ENCODE results near the gene ASS1. TPM values are rescaled to one million over a fixed set of nuclear protein-coding genes. Genes with fewer than 3 reads are reported as not detected.

The ASS1 gene
- 71.3 TPM for total RNA-seq
- long read RNA-seq, transcript ASS1-201 (15 exons, 1,564 nt) = major isoform, 87 of 112 reads
- long read RNA-seq, partial matches to known transcripts = 8 of 112 reads
- long read RNA-seq, other reads (novel, unspliced or antisense) = 14 of 112 reads

DNA sequence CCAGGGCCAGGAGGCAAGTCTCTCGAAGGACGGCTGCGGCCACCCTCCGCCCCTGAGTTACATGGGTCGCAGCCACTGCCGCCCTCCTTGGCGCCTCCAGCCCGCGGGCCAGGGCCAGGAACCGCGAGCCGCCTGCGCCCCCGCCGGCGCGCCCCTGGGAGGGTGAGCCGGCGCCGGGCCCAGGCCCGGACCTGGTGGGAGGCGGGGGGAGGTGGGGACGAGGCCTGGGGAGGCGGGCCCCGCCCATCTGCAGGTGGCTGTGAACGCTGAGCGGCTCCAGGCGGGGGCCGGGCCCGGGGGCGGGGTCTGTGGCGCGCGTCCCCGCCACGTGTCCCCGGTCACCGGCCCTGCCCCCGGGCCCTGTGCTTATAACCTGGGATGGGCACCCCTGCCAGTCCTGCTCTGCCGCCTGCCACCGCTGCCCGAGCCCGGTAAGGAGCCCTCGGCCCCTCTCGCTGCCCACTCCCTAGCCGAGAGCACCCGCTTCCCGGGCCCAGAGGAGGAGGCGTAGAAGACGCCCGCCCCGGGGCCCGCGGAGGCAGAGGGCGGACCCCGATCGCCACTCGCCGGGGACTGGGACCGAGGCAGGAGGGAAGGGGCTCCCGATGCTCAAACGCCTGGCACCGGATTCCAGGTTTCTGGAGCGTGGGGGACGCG is at the start of gene ASS1:
TSS of gene ASS1 (plus strand) at position 397 of the 657 bp plus-strand sequence. CDS start 7,268 bp downstream, outside the sequence.
- intact Hi-C loops (cut with micrococcal nuclease) = no loop called here
- Histone ChIP-seq H3K9me3 (replicated peaks) (peaks cover 21% of the 10 kb centered on the region), H3K27me3 (ENCODE audit: low read depth) (no peaks in the 10 kb centered on the region), H3K4me3 (peak within 1 kb of the TSS; percentile 81), H3K36me3 (no peaks in the 10 kb centered on the region), H3K4me1 (peaks cover 59% of the 10 kb centered on the region), H3K27ac (replicated peaks) (peak within 1 kb of the TSS; percentile 89)
- peak; percentile 79 for DNase-seq
- TF ChIP-seq, protein P1, sequence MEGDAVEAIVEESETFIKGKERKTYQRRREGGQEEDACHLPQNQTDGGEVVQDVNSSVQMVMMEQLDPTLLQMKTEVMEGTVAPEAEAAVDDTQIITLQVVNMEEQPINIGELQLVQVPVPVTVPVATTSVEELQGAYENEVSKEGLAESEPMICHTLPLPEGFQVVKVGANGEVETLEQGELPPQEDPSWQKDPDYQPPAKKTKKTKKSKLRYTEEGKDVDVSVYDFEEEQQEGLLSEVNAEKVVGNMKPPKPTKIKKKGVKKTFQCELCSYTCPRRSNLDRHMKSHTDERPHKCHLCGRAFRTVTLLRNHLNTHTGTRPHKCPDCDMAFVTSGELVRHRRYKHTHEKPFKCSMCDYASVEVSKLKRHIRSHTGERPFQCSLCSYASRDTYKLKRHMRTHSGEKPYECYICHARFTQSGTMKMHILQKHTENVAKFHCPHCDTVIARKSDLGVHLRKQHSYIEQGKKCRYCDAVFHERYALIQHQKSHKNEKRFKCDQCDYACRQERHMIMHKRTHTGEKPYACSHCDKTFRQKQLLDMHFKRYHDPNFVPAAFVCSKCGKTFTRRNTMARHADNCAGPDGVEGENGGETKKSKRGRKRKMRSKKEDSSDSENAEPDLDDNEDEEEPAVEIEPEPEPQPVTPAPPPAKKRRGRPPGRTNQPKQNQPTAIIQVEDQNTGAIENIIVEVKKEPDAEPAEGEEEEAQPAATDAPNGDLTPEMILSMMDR (IDR thresholded peaks at IDR 0.05; ENCODE audit: borderline replicate concordance) = no peak

DNA sequence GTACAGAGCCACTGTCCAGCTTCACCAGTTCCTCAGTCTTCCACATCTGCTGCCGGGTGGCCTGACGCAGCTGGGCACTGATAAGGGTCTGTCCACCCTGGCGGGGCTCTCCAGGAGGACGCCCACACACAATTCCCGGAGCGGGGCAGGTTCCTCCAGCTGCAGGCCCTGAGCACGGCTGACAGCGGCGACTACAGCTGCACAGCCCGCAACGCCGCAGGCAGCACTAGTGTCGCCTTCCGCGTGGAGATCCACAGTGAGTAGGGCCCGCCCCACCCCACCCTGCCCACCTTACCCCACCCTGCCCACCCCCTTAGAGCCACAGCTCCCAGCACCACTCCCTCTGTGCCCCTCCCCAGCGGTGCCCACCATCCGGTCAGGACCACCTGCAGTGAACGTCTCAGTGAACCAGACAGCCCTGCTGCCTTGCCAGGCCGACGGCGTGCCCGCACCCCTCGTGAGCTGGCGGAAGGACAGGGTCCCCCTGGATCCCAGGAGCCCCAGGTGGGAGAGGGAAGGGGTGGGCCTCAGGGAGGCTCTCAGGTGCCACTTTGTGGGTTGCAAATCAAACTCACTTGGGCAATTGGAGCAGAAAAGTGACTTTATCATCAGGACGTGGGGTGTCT is 48.8 kb upstream of the ASS1 start:
- H3K36me3 ChIP-seq = no peaks in the 10 kb centered on the region
- TF ChIP-seq, protein P1 (IDR thresholded peaks at IDR 0.05; ENCODE audit: borderline replicate concordance) = no peak
- no peaks in the 10 kb centered on the region for H3K9me3 ChIP-seq (replicated peaks)
- H3K4me3 ChIP-seq = no peak overlapping the region
- H3K4me1 ChIP-seq = no peaks in the 10 kb centered on the region
- peaks cover 4% of the 10 kb centered on the region for H3K27me3 ChIP-seq (ENCODE audit: low read depth)
- no peak for DNase-seq
- no peak overlapping the region for H3K27ac ChIP-seq (replicated peaks)
- intact Hi-C loops (cut with micrococcal nuclease) = no loop called here

DNA sequence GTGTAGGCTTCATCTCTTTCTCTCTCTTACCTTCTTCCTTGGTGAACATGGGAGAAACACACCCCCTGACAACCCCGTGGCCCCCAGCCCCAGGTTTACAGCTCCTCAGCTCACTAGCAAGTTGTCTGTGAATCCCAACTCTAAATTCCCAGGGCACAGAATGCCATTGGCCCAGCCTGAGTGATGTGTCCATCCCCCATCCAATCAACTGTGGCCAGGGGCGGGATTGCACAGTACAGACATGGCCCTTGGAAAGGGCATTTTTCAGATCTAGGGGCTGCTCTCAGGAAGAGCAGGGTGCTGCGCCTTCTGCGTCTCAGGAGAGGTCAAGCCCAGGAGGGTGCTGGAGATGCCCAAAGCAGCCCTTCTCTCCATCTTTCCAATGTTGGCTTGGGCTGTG is 48.2 kb upstream of the ASS1 start:
- no peak for DNase-seq
- H3K36me3 ChIP-seq = no peaks in the 10 kb centered on the region
- H3K27ac ChIP-seq (replicated peaks) = no peak overlapping the region
- intact Hi-C loops (cut with micrococcal nuclease) = no loop called here
- H3K27me3 ChIP-seq (ENCODE audit: low read depth) = peaks cover 4% of the 10 kb centered on the region
- H3K4me1 ChIP-seq = no peaks in the 10 kb centered on the region
- H3K4me3 ChIP-seq = no peak overlapping the region
- H3K9me3 ChIP-seq (replicated peaks) = no peaks in the 10 kb centered on the region
- TF ChIP-seq, protein P1 (IDR thresholded peaks at IDR 0.05; ENCODE audit: borderline replicate concordance) = no peak

DNA sequence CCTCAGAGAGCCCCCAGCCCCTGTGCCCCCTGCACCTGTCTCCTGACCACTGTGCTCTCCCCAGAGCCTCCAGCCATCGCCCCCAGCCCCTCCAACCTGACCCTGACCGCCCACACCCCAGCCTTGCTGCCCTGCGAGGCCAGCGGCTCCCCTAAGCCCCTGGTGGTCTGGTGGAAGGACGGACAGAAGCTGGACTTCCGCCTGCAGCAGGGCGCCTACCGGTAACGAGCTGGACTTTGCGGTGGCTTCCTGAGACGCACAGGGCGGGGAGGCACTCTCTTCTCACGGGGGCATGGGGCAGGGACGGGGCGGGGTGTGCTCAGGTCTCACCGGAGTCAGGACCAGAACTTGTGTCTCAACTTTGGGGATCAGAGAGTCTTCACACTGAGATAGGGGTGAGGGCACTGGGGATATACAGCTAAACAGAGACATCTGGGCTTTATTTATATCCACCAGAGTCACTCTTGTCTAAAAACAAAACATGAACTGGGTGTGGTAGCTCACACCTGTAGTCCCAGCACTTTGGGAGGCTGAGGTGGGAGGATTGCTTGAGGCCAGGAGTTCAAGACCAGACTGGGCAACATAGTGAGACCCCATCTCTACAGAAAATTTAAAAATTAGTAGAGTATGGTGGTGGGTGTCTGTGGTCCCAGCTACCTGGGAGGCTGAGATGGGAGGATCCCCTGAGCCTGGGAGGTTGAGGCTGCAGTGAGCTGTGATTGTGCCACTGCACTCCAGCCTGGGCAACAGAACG is 46.1 kb upstream of the ASS1 start:
- Histone ChIP-seq H3K9me3 (replicated peaks) (no peaks in the 10 kb centered on the region), H3K36me3 (no peaks in the 10 kb centered on the region)
- intact Hi-C loops (cut with micrococcal nuclease) = no loop called here

DNA sequence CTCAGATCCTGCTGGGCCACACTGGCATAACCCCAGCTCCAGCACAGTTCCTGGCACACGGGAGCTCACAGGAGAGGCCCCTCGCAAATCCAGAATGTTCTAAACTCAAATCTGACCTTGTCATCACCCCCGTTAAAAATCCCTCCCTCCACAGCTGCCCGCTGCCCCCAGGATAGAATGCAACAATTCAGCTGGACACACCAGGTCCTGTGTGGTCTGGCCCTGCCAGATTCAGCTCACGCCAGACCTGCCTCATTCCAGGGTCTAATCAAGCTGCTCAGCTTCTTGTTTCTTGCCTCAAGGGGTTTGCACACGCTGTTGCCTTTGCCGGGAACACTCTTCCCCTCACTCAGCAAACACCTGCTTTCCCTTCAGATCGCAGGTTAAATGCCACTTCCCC is 45.0 kb upstream of the ASS1 start:
- no peaks in the 10 kb centered on the region for H3K36me3 ChIP-seq

More for the DNA sequence above, 46.1 kb upstream of the ASS1 start:
- Histone ChIP-seq H3K4me1 (no peaks in the 10 kb centered on the region), H3K4me3 (no peak overlapping the region), H3K27ac (replicated peaks) (no peak overlapping the region), H3K27me3 (ENCODE audit: low read depth) (peaks cover 9% of the 10 kb centered on the region)
- TF ChIP-seq, protein P1 (IDR thresholded peaks at IDR 0.05; ENCODE audit: borderline replicate concordance) = no peak
- DNase-seq = no peak

More for the DNA sequence above, 45.0 kb upstream of the ASS1 start:
- TF ChIP-seq, protein P1 (IDR thresholded peaks at IDR 0.05; ENCODE audit: borderline replicate concordance) = no peak
- no peaks in the 10 kb centered on the region for H3K4me1 ChIP-seq
- DNase-seq = no peak
- H3K27ac ChIP-seq (replicated peaks) = no peak overlapping the region
- intact Hi-C loops (cut with micrococcal nuclease) = no loop called here
- peaks cover 9% of the 10 kb centered on the region for H3K27me3 ChIP-seq (ENCODE audit: low read depth)
- no peaks in the 10 kb centered on the region for H3K9me3 ChIP-seq (replicated peaks)
- no peak overlapping the region for H3K4me3 ChIP-seq
